Gastroesophageal sphincter (tissue), 4 donors: Measurements from ENCODE around the gene PAM16. TPM values are rescaled to one million over a fixed set of nuclear protein-coding genes. Genes with fewer than 3 reads are reported as not detected.
A peak's percentile ranks its signal among the peaks of the same experiment; 100 is the strongest.
"Not testable (repeated sequence)": the region's sequence is repeated elsewhere in the genome, so short reads cannot be mapped to it uniquely, and the experiment has no call there.

ENCODE experiments used
- ATAC-seq: fragments of 150-250 bp; one replicate; pipeline ENCODE4 v1.9.1; 2016; ENCODE audit warnings: mild to moderate bottlenecking, moderate library complexity
- H3K27ac ChIP-seq, 4 donors: fragments of 200-600 bp; sonication (generic) in 3 of 4; 1 replicate in 3 of 4; 2 replicates in 1 of 4; pipeline ENCODE4 v1.5.1; 2016 to 2019
- H3K27me3 ChIP-seq: fragments of 200-600 bp; sonication (generic); one replicate; pipeline ENCODE4 v1.5.1; 2019
- H3K36me3 ChIP-seq, 2 donors: fragments of 200-600 bp; sonication (generic); one replicate each; pipeline ENCODE4 v1.5.1; 2019; ENCODE audit warnings: control low read depth in 1 of 2
- H3K4me1 ChIP-seq, 3 donors: fragments of 200-600 bp; sonication (generic); 1 replicate in 2 of 3; 2 replicates in 1 of 3; pipeline ENCODE4 v1.5.1; 2016 to 2019; ENCODE audit warnings: control low read depth in 2 of 3
- H3K4me3 ChIP-seq, 2 donors: fragments of 200-600 bp; sonication (generic); one replicate each; pipeline ENCODE4 v1.5.1; 2019; ENCODE audit warnings: mild to moderate bottlenecking in 1 of 2, moderate library complexity in 1 of 2
- H3K9me3 ChIP-seq, 3 donors: fragments of 200-600 bp; sonication (generic); one replicate each; pipeline ENCODE4 v1.5.1; 2017 to 2019; ENCODE audit warnings: control low read depth in 2 of 3
- CTCF ChIP-seq, 4 experiments: fragments of 200-600 bp in 2 of 4; fragments of 450-650 bp in 2 of 4; sonication (generic) in 1 of 4; IDR thresholded peaks; one replicate each; pipeline ENCODE4 v1.5.1; 2017 to 2019; ENCODE audit warnings: antibody characterized with exemption in 4 of 4, mild to moderate bottlenecking in 2 of 4, moderate library complexity in 2 of 4
- EP300 ChIP-seq: sonication (generic); formaldehyde crosslinking; IDR thresholded peaks from one replicate; pipeline ENCODE4 v1.6.1; 2017; ENCODE audit warnings: antibody characterized with exemption, mild to moderate bottlenecking
- POLR2A ChIP-seq, 2 donors: fragments of 450-650 bp; IDR thresholded peaks; one replicate each; pipeline ENCODE4 v1.6.1; 2017; ENCODE audit warnings: antibody characterized with exemption in 2 of 2, mild to moderate bottlenecking in 2 of 2, moderate library complexity in 1 of 2
- POLR2AphosphoS5 ChIP-seq: sonication (generic); formaldehyde crosslinking; IDR thresholded peaks from one replicate; pipeline ENCODE4 v1.6.1; 2017; ENCODE audit warnings: antibody characterized with exemption
- WGBS, 2 donors: methylation state at CpG; one replicate each; pipeline ENCODE4 v1.1.5; 2018; ENCODE audit warnings: low coverage in 1 of 2; 5-methylcytosine and 5-hydroxymethylcytosine counted together
- total RNA-seq, 4 donors: library from RNA; depleted of rRNA; stranded (reverse); fragments of >200 nt; gene quantifications; one replicate each; pipeline ENCODE4 v1.1.0, GENCODE V29; 2016

Gene PAM16
- total RNA-seq, 4 donors from 2014 or later = 26.0 to 37.3 (median 34.7) TPM

GRCh38 chr16:4337540-4338088 lies 13.5 kb downstream of the PAM16 start:
- no peak overlapping the region for H3K4me3 ChIP-seq
- peaks cover 0 to 85% of the 10 kb centered on the region in 2 donors for H3K36me3 ChIP-seq
- no peak for TF ChIP-seq POLR2A (IDR thresholded peaks at IDR 0.05)
- TF ChIP-seq CTCF (IDR thresholded peaks at IDR 0.05) = no peak
- TF ChIP-seq POLR2AphosphoS5 = no peak
- no peak for TF ChIP-seq EP300
- no peaks in the 10 kb centered on the region for H3K9me3 ChIP-seq
- WGBS, 2 donors = no CpG with 5 or more reads among the region's 12 CpGs
- H3K27me3 ChIP-seq = no peaks in the 10 kb centered on the region
- ATAC-seq = no peak
- H3K27ac ChIP-seq = peak overlapping the region in 2 of 4 donors; percentile 4 to 14
- peaks cover 0 to 29% (median 4%) of the 10 kb centered on the region in 3 donors for H3K4me1 ChIP-seq

DNA sequence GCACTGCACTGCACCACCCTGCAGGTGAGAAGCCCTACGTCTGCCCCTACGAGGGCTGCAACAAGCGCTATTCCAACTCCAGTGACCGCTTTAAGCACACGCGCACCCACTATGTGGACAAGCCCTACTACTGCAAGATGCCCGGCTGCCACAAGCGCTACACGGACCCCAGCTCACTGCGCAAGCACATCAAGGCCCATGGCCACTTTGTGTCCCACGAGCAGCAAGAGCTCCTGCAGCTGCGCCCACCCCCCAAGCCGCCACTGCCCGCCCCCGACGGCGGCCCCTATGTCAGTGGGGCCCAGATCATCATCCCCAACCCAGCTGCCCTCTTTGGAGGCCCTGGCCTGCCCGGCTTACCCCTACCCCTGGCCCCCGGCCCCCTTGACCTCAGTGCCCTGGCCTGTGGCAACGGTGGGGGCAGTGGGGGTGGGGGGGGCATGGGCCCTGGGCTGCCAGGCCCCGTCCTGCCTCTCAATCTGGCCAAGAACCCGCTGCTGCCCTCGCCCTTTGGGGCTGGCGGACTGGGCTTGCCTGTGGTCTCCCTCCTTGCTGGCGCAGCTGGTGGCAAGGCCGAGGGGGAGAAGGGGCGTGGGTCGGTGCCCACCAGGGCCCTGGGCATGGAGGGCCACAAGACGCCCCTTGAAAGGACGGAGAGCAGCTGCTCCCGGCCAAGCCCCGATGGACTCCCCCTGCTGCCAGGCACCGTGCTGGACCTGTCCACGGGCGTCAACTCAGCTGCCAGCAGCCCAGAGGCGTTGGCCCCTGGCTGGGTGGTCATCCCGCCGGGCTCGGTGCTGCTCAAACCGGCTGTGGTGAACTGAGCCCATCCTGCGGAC lies 14.2 kb downstream of the PAM16 start:
- no peak for ATAC-seq
- peak overlapping the region in 2 of 4 donors; percentile 4 to 14 for H3K27ac ChIP-seq
- H3K4me1 ChIP-seq = peaks cover 0 to 29% (median 4%) of the 10 kb centered on the region in 3 donors
- H3K36me3 ChIP-seq = peaks cover 0 to 92% of the 10 kb centered on the region in 2 donors
- H3K9me3 ChIP-seq = no peaks in the 10 kb centered on the region
- 100% methylated on average over 1 of the region's 41 CpGs; no CpG with 5 or more reads in 1 of the 2 donors for WGBS, 2 donors
- H3K4me3 ChIP-seq = no peak overlapping the region
- H3K27me3 ChIP-seq = no peaks in the 10 kb centered on the region
- TF ChIP-seq EP300 (no peak), POLR2AphosphoS5 (no peak), POLR2A (IDR thresholded peaks at IDR 0.05) (no peak), CTCF (IDR thresholded peaks at IDR 0.05) (no peak)

DNA sequence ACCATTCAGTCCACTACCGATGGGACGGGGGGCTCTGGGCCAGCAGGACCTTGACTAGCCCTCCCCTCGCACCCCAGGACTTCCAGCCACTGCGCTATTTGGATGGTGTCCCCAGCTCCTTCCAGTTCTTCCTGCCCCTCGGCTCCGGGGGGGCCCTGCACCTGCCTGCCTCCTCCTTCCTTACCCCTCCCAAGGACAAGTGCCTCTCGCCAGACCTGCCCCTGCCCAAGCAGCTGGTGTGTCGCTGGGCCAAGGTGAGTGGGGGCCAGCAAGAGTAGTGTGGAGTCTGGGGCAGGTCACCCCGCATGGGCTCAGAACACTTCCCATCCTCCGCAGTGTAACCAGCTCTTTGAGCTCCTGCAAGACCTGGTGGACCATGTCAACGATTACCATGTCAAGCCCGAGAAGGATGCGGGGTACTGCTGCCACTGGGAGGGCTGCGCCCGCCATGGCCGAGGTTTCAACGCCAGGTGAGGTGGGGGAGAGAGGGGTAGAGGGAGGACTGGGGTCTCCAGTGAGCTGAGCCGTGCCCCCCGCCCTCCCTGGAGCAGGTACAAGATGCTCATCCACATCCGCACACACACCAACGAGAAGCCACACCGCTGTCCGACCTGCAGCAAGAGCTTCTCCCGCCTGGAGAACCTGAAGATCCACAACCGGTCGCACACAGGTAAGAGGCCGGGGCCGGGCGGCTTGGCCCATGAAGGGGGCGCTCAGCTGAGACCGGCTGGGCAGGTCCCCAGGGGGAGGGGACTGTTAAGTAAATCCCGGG lies 16.2 kb downstream of the PAM16 start:
- H3K9me3 ChIP-seq = no peaks in the 10 kb centered on the region
- peaks cover 0 to 79% of the 10 kb centered on the region in 2 donors for H3K36me3 ChIP-seq
- H3K4me3 ChIP-seq = no peak overlapping the region
- 71 to 83% methylated on average over 5 to 10 of the region's 32 CpGs for WGBS, 2 donors
- H3K4me1 ChIP-seq = peaks cover 0 to 32% (median 6%) of the 10 kb centered on the region in 3 donors
- no peak for TF ChIP-seq POLR2AphosphoS5
- no peak for TF ChIP-seq EP300
- TF ChIP-seq CTCF (IDR thresholded peaks at IDR 0.05) = no peak
- no peak for TF ChIP-seq POLR2A (IDR thresholded peaks at IDR 0.05)
- H3K27me3 ChIP-seq = no peaks in the 10 kb centered on the region
- no peak overlapping the region for H3K27ac ChIP-seq
- no peak for ATAC-seq

DNA sequence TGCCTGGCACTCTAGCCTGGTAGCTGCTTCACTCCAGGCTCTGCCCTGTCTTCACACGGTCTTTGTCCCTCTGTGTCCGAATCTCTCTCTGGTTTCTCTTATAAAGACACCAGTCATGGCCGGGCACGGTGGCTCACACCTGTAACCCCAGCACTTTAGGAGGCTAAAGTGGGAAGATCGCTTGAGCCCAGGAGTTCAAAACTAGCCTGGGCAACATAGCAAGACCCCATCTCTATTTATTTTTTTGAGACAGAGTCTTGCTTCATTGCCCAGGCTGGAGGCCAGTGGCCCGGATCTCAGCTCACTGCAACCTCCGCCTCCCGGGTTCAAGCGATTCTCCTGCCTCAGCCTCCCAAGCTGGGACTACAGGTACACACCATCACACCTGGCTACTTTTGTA lies 17.4 kb downstream of the PAM16 start:
- not testable (repeated sequence) for ATAC-seq, H3K9me3 ChIP-seq, H3K4me3 ChIP-seq, H3K27me3 ChIP-seq, H3K27ac ChIP-seq
- peaks cover 4 to 32% (median 14%) of the 10 kb centered on the region in 3 donors for H3K4me1 ChIP-seq
- H3K36me3 ChIP-seq = peaks cover 0 to 67% of the 10 kb centered on the region in 2 donors
- 86% methylated on average over 8 of the region's 9 CpGs; no CpG with 5 or more reads in 1 of the 2 donors for WGBS, 2 donors

GRCh38 chr16:4333308-4333638 lies 17.8 kb downstream of the PAM16 start:
- no peak for ATAC-seq

More at GRCh38 chr16:4333308-4333638, 17.8 kb downstream of the PAM16 start:
- Histone ChIP-seq H3K4me1 (peaks cover 4 to 34% (median 18%) of the 10 kb centered on the region in 3 donors), H3K36me3 (peaks cover 0 to 62% of the 10 kb centered on the region in 2 donors), H3K4me3 (no peak overlapping the region), H3K27me3 (no peaks in the 10 kb centered on the region), H3K27ac (no peak overlapping the region), H3K9me3 (no peaks in the 10 kb centered on the region)
- no CpG with 5 or more reads among the region's 9 CpGs for WGBS, 2 donors
- TF ChIP-seq POLR2A (IDR thresholded peaks at IDR 0.05) = no peak
